ENCODE data around the gene ZNF789.

DNA sequence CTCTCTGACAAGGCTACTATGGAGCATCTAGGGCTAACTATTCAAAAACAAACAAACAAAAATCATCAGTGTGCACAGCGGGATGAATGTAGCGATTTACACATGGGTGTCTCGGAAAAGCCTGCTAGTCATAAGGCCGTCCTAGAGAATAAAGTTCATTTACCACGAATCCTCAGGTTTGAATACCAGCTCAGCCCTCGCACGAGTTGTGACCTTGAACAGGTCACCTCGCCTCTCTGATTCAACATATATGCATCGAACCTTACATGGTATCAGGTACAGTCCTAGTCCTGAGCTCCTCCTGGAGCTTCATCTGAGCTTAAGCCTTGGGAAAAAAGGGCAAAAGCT is 7.3 kb upstream of the ZNF789 start:
- TF ChIP-seq, protein P1, sequence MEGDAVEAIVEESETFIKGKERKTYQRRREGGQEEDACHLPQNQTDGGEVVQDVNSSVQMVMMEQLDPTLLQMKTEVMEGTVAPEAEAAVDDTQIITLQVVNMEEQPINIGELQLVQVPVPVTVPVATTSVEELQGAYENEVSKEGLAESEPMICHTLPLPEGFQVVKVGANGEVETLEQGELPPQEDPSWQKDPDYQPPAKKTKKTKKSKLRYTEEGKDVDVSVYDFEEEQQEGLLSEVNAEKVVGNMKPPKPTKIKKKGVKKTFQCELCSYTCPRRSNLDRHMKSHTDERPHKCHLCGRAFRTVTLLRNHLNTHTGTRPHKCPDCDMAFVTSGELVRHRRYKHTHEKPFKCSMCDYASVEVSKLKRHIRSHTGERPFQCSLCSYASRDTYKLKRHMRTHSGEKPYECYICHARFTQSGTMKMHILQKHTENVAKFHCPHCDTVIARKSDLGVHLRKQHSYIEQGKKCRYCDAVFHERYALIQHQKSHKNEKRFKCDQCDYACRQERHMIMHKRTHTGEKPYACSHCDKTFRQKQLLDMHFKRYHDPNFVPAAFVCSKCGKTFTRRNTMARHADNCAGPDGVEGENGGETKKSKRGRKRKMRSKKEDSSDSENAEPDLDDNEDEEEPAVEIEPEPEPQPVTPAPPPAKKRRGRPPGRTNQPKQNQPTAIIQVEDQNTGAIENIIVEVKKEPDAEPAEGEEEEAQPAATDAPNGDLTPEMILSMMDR (IDR thresholded peaks at IDR 0.05): no peak
- TF ChIP-seq POLR2A (IDR thresholded peaks at IDR 0.05): no peak

Measured in adrenal gland (tissue), 5 donors.